Measurements from ENCODE around the gene BICD1.

DNA sequence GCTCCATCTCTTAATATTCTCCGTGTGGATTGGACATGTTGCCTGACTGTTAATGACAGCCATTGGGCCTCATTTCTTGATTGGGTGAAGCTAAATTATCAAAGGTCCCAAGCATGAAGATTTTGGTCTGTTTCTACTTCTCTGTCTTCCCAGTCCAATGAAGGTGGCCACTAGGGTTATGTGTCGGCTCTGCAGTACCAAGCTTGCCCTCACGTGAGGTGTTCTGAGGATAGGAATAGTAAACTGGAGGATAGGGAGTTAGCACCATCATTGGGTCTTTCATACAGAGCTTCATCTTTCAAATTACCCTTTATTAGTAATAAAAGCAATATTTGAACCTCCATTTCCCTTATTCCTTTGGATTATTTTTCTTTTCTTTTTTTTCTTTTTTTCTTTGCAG lies 21.9 kb upstream of the BICD1 start:
- TF ChIP-seq, protein P1, sequence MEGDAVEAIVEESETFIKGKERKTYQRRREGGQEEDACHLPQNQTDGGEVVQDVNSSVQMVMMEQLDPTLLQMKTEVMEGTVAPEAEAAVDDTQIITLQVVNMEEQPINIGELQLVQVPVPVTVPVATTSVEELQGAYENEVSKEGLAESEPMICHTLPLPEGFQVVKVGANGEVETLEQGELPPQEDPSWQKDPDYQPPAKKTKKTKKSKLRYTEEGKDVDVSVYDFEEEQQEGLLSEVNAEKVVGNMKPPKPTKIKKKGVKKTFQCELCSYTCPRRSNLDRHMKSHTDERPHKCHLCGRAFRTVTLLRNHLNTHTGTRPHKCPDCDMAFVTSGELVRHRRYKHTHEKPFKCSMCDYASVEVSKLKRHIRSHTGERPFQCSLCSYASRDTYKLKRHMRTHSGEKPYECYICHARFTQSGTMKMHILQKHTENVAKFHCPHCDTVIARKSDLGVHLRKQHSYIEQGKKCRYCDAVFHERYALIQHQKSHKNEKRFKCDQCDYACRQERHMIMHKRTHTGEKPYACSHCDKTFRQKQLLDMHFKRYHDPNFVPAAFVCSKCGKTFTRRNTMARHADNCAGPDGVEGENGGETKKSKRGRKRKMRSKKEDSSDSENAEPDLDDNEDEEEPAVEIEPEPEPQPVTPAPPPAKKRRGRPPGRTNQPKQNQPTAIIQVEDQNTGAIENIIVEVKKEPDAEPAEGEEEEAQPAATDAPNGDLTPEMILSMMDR (conservative IDR thresholded peaks at IDR 0.05; ENCODE audit: low read depth, low read length) = no peak
- no peak for TF ChIP-seq EZH2phosphoT487 (IDR thresholded peaks at IDR 0.05; ENCODE audit: borderline replicate concordance, low read length)
- no peak for TF ChIP-seq EZH2 (IDR thresholded peaks at IDR 0.05; ENCODE audit: low read length, unreplicated experiment)
